MCF 10A (cell line): ENCODE measurements around the gene KIAA0319L. TPM values are rescaled to one million over a fixed set of nuclear protein-coding genes. Genes with fewer than 3 reads are reported as not detected.

Experiments used
- Bru-seq: library from RNA; stranded (reverse); fragments of 400-500 nt; gene quantifications from one replicate; lab custom pipeline; 2021; lab: Mats Ljungman, UMichigan
- BruChase-seq, 2 experiments: library from RNA; stranded (reverse); fragments of 400-500 nt; gene quantifications; one replicate each; lab custom pipeline; 2021; lab: Mats Ljungman, UMichigan
- BruUV-seq: library from RNA; stranded (reverse); fragments of 400-500 nt; replicated peaks from 2 replicates; lab custom pipeline; 2021; lab: Mats Ljungman, UMichigan
- CTCF ChIA-PET: fragments of 300-600 bp; sonication (Branson Sonifier 250); formaldehyde crosslinking; extraction: SDS; loops from one replicate; lab custom pipeline; 2021; ENCODE audit warnings: antibody characterized with exemption, inconsistent platforms; lab: Yijun Ruan, JAX
- POLR2A ChIA-PET: fragments of 300-600, 350-650 bp; sonication (Branson Sonifier 250); formaldehyde crosslinking; extraction: SDS; loops from one replicate; lab custom pipeline; 2020; ENCODE audit warnings: antibody characterized with exemption, inconsistent platforms; lab: Yijun Ruan, JAX
- DNase-seq: peaks from one replicate; pipeline ENCODE4 v3.0.0-alpha.2; 2018; ENCODE audit not compliant: unreplicated experiment
- H3K27ac Mint-ChIP-seq: one replicate; pipeline ENCODE4 v1.8.0; 2022; ENCODE audit warnings: mild to moderate bottlenecking, low read depth, mixed read lengths; ENCODE audit not compliant: unreplicated experiment
- H3K27me3 Mint-ChIP-seq: one replicate; pipeline ENCODE4 v1.8.0; 2022; ENCODE audit warnings: mixed read lengths; ENCODE audit not compliant: insufficient read depth, unreplicated experiment
- H3K36me3 Mint-ChIP-seq: one replicate; pipeline ENCODE4 v1.8.0; 2022; ENCODE audit warnings: mild to moderate bottlenecking, moderate library complexity, mixed read lengths; ENCODE audit not compliant: insufficient read depth, unreplicated experiment
- H3K4me1 Mint-ChIP-seq: one replicate; pipeline ENCODE4 v1.8.0; 2022; ENCODE audit warnings: mixed read lengths; ENCODE audit not compliant: insufficient read depth, unreplicated experiment
- H3K4me3 Mint-ChIP-seq: one replicate; pipeline ENCODE4 v1.8.0; 2022; ENCODE audit warnings: mild to moderate bottlenecking, moderate library complexity, mixed read lengths; ENCODE audit not compliant: unreplicated experiment
- H3K9me3 Mint-ChIP-seq: one replicate; pipeline ENCODE4 v1.8.0; 2022; ENCODE audit warnings: mixed read lengths; ENCODE audit not compliant: unreplicated experiment
- CTCF ChIP-seq: fragments of 200-600 bp; IDR thresholded peaks from one replicate; pipeline ENCODE4 v1.8.0; 2022; ENCODE audit warnings: antibody characterized with exemption, mild to moderate bottlenecking; ENCODE audit not compliant: unreplicated experiment
- intact Hi-C: fragments of 100-400 bp; cut with micrococcal nuclease; formaldehyde crosslinking; loops from 2 replicates; pipeline ENCODE4 v1.14.1; 2022
- long read RNA-seq: library from polyadenylated mRNA; stranded (forward); transcript quantifications from one replicate; pipeline ENCODE4 v2.0.0, GENCODE V29; 2022
- total RNA-seq: library from RNA; stranded (reverse); gene quantifications from 2 replicates; pipeline ENCODE4 v1.2.3, GENCODE V29; 2022

KIAA0319L gene
- total RNA-seq (50.7 and 56.8 TPM in 2 replicates), Bru-seq, nascent RNA (percentile 80 among the genes with signal in this experiment), BruChase-seq, experiment 1, labeled RNA remaining after a 6-hour chase (percentile 80 among the genes with signal in this experiment), BruChase-seq, experiment 2, labeled RNA remaining after a 2-hour chase (percentile 81 among the genes with signal in this experiment)
- long read RNA-seq, full-length matches to known transcripts = 35 of 85 reads
- long read RNA-seq, partial matches to known transcripts = 10 of 85 reads
- long read RNA-seq, other reads (novel, unspliced or antisense) = 40 of 85 reads

- peaks cover 32% of the 10 kb centered on the region for H3K36me3 Mint-ChIP-seq
- CTCF ChIA-PET = interaction anchor here (0.6 to 3.4 kb wide), 12 partner anchors 11 to 798 kb away, joined by 3 to 31 read pairs (median 4); no protein-coding TSS in a partner anchor
- no peaks in the 10 kb centered on the region for H3K9me3 Mint-ChIP-seq
- H3K27me3 Mint-ChIP-seq = no peaks in the 10 kb centered on the region
- POLR2A ChIA-PET = interaction anchor here (0.6 to 9.9 kb wide), 17 partner anchors 8 to 364 kb away, joined by 3 to 212 read pairs (median 7); partner anchors contain the start of genes CLSPN, PSMB2 and SFPQ
- peaks cover 50% of the 10 kb centered on the region for H3K4me1 Mint-ChIP-seq
- intact Hi-C loops = loop anchor here (2.0 kb wide), 1 partner anchor 108 kb away; no protein-coding TSS in a partner anchor
- peak; percentile 88 for DNase-seq
- BruUV-seq = no TSS peak
- H3K27ac Mint-ChIP-seq = peak within 1 kb of the TSS; percentile 93
- TF ChIP-seq CTCF = no peak
- peak within 1 kb of the TSS; percentile 94 for H3K4me3 Mint-ChIP-seq
These were observed at the start of gene KIAA0319L for GRCh38 chr1:35557118-35557610. TSS of gene KIAA0319L (minus strand) at chr1:35557403. CDS start at chr1:35554491, 2,912 bp downstream.

GRCh38 chr1:35605867-35606182 lies 48.6 kb upstream of the KIAA0319L start:
- H3K27ac Mint-ChIP-seq = peak overlapping the region; percentile 35
- DNase-seq = no peak
- H3K4me1 Mint-ChIP-seq = peaks cover 6% of the 10 kb centered on the region
- no peaks in the 10 kb centered on the region for H3K27me3 Mint-ChIP-seq
- peaks cover 76% of the 10 kb centered on the region for H3K36me3 Mint-ChIP-seq
- intact Hi-C loops = no loop called here
- no peak for TF ChIP-seq CTCF
- no peak overlapping the region for H3K4me3 Mint-ChIP-seq
- POLR2A ChIA-PET = interaction anchor here (0.7 kb wide), 1 partner anchor 19 kb away, joined by 3 read pairs; no protein-coding TSS in a partner anchor
- no TSS peak for BruUV-seq
- H3K9me3 Mint-ChIP-seq = no peaks in the 10 kb centered on the region
- CTCF ChIA-PET = interaction anchor here (0.9 kb wide), 1 partner anchor 21 kb away, joined by 3 read pairs; no protein-coding TSS in a partner anchor

GRCh38 chr1:35605071-35605866 lies 48.1 kb upstream of the KIAA0319L start:
- no peak for DNase-seq
- BruUV-seq = no TSS peak
- H3K27ac Mint-ChIP-seq = peak overlapping the region; percentile 35
- H3K27me3 Mint-ChIP-seq = no peaks in the 10 kb centered on the region
- peaks cover 76% of the 10 kb centered on the region for H3K36me3 Mint-ChIP-seq
- no peaks in the 10 kb centered on the region for H3K9me3 Mint-ChIP-seq
- intact Hi-C loops = no loop called here
- CTCF ChIA-PET = interaction anchor here (0.9 to 3.4 kb wide), 2 partner anchors 20 to 122 kb away, joined by 3 to 15 read pairs; no protein-coding TSS in a partner anchor
- H3K4me3 Mint-ChIP-seq = no peak overlapping the region
- H3K4me1 Mint-ChIP-seq = peaks cover 6% of the 10 kb centered on the region
- TF ChIP-seq CTCF = no peak
- POLR2A ChIA-PET = interaction anchor here (0.6 to 0.7 kb wide), 2 partner anchors 20 kb away, joined by 3 read pairs; no protein-coding TSS in a partner anchor
